ENCODE data around the gene RAMP3.

GRCh38 chr7:45189151-45189970 is 31.8 kb downstream of the RAMP3 start:
- TF ChIP-seq, protein P1, sequence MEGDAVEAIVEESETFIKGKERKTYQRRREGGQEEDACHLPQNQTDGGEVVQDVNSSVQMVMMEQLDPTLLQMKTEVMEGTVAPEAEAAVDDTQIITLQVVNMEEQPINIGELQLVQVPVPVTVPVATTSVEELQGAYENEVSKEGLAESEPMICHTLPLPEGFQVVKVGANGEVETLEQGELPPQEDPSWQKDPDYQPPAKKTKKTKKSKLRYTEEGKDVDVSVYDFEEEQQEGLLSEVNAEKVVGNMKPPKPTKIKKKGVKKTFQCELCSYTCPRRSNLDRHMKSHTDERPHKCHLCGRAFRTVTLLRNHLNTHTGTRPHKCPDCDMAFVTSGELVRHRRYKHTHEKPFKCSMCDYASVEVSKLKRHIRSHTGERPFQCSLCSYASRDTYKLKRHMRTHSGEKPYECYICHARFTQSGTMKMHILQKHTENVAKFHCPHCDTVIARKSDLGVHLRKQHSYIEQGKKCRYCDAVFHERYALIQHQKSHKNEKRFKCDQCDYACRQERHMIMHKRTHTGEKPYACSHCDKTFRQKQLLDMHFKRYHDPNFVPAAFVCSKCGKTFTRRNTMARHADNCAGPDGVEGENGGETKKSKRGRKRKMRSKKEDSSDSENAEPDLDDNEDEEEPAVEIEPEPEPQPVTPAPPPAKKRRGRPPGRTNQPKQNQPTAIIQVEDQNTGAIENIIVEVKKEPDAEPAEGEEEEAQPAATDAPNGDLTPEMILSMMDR (IDR thresholded peaks at IDR 0.05): no peak
- no peak for TF ChIP-seq POLR2A (IDR thresholded peaks at IDR 0.05)

All from tibial nerve (tissue), 3 donors.